NB4 (cell line): Measurements from ENCODE around the gene SURF6.
"Not testable (repeated sequence)": the region's sequence is repeated elsewhere in the genome, so short reads cannot be mapped to it uniquely, and the experiment has no call there.

ENCODE experiments used
- DNase-seq: peaks from one replicate; pipeline ENCODE4 v3.0.0; 2010; ENCODE audit warnings: low read depth
- H3K4me3 ChIP-seq: one replicate; pipeline ENCODE4 v1.5.1; 2011; ENCODE audit warnings: mild to moderate bottlenecking, low read depth, low read length, moderate library complexity
- CTCF ChIP-seq: IDR thresholded peaks from one replicate; pipeline ENCODE4 v1.5.1; 2012; ENCODE audit warnings: low read depth, low read length
- MAX ChIP-seq: IDR thresholded peaks from 2 replicates; pipeline ENCODE4 v1.6.1; 2011; ENCODE audit warnings: low read depth, low read length
- MYC ChIP-seq: IDR thresholded peaks from 2 replicates; pipeline ENCODE4 v1.6.1; 2011; ENCODE audit warnings: low read depth, low read length
- POLR2A ChIP-seq: IDR thresholded peaks from 2 replicates; pipeline ENCODE4 v1.6.1; 2011; ENCODE audit warnings: mild to moderate bottlenecking; ENCODE audit not compliant: insufficient read length; ENCODE audit errors: extremely low read depth

Gene SURF6

DNA sequence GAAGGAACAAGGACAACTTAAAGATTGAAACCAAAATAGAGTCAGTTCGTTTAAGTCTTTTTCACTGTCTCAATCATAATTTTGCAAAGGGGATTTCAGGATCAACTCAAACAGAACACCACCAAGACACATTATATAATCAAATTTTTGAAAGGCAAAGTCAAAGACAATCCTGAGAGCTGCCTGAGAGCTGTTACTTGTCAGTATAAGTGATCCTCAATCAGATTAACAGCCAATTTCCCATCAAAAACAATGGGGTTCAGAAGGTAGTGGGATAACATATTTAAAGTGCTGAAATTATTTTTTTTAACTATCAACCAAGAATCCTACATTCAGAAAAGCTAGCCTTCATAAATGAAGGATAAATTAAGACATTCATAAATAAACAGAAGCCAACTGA is 41.7 kb downstream of the SURF6 start:
- TF ChIP-seq MAX = no peak
- no peak for TF ChIP-seq CTCF
- TF ChIP-seq MYC = no peak
- no peak for TF ChIP-seq POLR2A
- DNase-seq = no peak
- H3K4me3 ChIP-seq = no peak overlapping the region

- H3K4me3 ChIP-seq = no peak overlapping the region
- no peak for DNase-seq
- no peak for TF ChIP-seq POLR2A
- no peak for TF ChIP-seq MAX
Observed at GRCh38 chr9:133290751-133291302, 45.2 kb downstream of the SURF6 start.

DNA sequence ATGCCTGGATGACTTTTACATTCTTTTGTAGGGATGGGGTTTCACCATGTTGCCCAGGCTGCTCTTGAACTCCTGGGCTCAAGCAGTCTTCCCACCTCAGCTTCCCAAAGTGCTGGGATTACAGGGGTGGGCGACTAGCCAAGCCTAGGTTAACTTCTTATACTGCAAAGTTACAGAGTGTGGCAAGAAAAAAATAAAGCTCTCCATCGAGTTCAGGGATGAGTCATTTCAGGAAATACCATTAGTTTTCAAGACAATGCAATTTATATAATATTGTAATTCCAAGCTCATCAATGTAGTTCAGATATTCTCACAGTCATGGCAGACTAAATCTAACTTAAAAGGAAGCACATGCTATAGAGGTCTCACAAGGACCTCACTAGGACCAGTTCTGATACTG is 49.5 kb downstream of the SURF6 start:
- TF ChIP-seq POLR2A (no peak), MYC (no peak), CTCF (no peak), MAX (no peak)
- H3K4me3 ChIP-seq = no peak overlapping the region
- DNase-seq = no peak

DNA sequence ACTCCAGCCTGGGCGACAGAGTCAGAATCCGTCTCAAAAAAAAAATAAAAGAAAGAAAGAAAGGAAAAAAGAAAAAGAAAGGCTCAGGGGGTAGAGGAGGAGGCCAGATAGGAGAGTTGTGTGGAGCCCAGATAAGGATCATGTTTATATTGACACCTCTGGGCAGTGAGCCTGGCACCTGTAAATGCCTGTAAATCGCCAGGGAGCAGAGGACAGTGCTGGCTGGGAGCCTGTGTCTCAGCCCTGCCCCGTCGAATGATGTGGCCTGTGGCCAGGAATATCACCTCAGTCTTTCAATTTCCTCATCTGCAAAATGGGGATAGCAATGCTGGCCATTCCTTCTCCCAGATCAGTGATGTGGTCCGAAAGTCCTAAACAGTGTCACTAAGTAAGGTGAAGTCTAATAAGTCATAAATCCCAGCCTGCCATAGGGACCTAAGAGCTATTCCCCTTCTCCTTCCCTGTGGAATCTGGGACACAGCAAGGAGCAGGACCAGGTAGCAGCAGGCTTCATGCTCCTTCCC is 50.7 kb downstream of the SURF6 start:
- DNase-seq = no peak
- TF ChIP-seq CTCF (no peak), MYC (no peak), MAX (no peak), POLR2A (no peak)
- no peak overlapping the region for H3K4me3 ChIP-seq

- no peak for TF ChIP-seq CTCF
- no peak for TF ChIP-seq MAX
- no peak for TF ChIP-seq MYC
- TF ChIP-seq POLR2A = no peak
- H3K4me3 ChIP-seq = no peak overlapping the region
- DNase-seq = no peak
Observed at GRCh38 chr9:133284362-133284761, 51.6 kb downstream of the SURF6 start.

- DNase-seq, H3K4me3 ChIP-seq: not testable (repeated sequence)
Observed at GRCh38 chr9:133283255-133284032, 52.5 kb downstream of the SURF6 start.

- no peak for TF ChIP-seq MAX
- TF ChIP-seq MYC = no peak
- TF ChIP-seq CTCF = no peak
- TF ChIP-seq POLR2A = no peak
- DNase-seq = peak; percentile 28
- no peak overlapping the region for H3K4me3 ChIP-seq
Observed at GRCh38 chr9:133282464-133283238, 53.3 kb downstream of the SURF6 start.
